ES-I3 (cell line): Measurements from ENCODE around the gene NCOA4.
"Not testable (repeated sequence)": the region's sequence is repeated elsewhere in the genome, so short reads cannot be mapped to it uniquely, and the experiment has no call there.

Experiments
- H3K36me3 ChIP-seq: 2 replicates; pipeline ENCODE4 v1.6.1; 2013; ENCODE audit warnings: mild to moderate bottlenecking, low read length, control low read depth, moderate library complexity; ENCODE audit not compliant: insufficient read depth
- H3K4me1 ChIP-seq: 2 replicates; pipeline ENCODE4 v1.6.1; 2013; ENCODE audit warnings: mild to moderate bottlenecking, control low read depth, low read length; ENCODE audit not compliant: insufficient read depth
- H3K9ac ChIP-seq: 2 replicates; pipeline ENCODE4 v1.6.1; 2013; ENCODE audit warnings: low read depth, mild to moderate bottlenecking, low read length, moderate library complexity
- H3K9me3 ChIP-seq: 2 replicates; pipeline ENCODE4 v1.6.1; 2013; ENCODE audit warnings: mild to moderate bottlenecking, low read length, moderate library complexity; ENCODE audit not compliant: control insufficient read depth, insufficient read depth

The NCOA4 gene

GRCh38 chr10:46001187-46001756 is 29.2 kb downstream of the NCOA4 start:
- peaks cover 11% of the 10 kb centered on the region; the same call in 1 of the 2 replicates for H3K4me1 ChIP-seq
- H3K9ac ChIP-seq, result no peak overlapping the region
- peaks cover 32% of the 10 kb centered on the region for H3K36me3 ChIP-seq

DNA sequence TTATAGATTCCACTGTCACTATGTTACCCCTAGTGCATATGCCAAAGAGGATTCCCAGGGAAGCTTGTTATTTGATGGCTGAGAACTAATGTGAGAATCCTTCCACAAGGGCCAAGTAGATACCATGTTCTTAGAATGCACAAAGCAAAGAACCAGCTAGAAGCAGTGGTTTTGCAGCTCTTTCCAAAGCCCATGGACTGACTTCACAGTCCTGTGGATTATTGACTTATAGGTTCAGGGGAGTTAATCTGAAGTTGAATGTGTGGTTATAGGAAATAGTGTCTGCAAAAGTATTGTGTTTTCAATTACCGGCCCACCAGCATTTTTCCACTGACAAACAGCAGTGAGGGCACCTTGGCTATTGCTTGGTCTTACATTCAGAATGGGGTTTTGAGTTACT is 29.9 kb downstream of the NCOA4 start:
- H3K36me3 ChIP-seq, result peaks cover 29% of the 10 kb centered on the region

More at GRCh38 chr10:46001187-46001756, 29.2 kb downstream of the NCOA4 start:
- no peaks in the 10 kb centered on the region for H3K9me3 ChIP-seq

DNA sequence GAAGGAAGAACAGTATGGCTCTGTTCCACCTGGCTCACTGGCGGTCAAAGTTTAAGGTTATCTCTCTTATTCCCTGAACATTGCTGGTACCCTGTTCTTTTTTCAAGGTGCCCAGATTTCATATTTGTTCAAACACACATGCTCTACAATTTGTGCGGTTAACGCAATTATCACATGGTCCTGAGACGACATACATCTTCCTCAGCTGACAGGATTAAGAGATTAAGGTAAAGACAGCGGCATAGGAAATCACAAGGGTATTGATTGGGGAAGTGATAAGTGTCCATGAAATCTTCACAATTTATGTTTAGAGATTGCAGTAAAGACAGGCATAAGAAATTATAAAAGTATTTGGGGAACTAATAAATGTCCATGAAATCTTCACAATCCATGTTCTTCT is 30.5 kb downstream of the NCOA4 start:
- not testable (repeated sequence) for H3K9me3 ChIP-seq, H3K9ac ChIP-seq
- peaks cover 25% of the 10 kb centered on the region for H3K36me3 ChIP-seq
- H3K4me1 ChIP-seq, result peaks cover 11% of the 10 kb centered on the region; the same call in 1 of the 2 replicates

More for the DNA sequence above, 29.9 kb downstream of the NCOA4 start:
- H3K9ac ChIP-seq, result no peak overlapping the region
- H3K9me3 ChIP-seq, result no peaks in the 10 kb centered on the region
- peaks cover 11% of the 10 kb centered on the region; the same call in 1 of the 2 replicates for H3K4me1 ChIP-seq

DNA sequence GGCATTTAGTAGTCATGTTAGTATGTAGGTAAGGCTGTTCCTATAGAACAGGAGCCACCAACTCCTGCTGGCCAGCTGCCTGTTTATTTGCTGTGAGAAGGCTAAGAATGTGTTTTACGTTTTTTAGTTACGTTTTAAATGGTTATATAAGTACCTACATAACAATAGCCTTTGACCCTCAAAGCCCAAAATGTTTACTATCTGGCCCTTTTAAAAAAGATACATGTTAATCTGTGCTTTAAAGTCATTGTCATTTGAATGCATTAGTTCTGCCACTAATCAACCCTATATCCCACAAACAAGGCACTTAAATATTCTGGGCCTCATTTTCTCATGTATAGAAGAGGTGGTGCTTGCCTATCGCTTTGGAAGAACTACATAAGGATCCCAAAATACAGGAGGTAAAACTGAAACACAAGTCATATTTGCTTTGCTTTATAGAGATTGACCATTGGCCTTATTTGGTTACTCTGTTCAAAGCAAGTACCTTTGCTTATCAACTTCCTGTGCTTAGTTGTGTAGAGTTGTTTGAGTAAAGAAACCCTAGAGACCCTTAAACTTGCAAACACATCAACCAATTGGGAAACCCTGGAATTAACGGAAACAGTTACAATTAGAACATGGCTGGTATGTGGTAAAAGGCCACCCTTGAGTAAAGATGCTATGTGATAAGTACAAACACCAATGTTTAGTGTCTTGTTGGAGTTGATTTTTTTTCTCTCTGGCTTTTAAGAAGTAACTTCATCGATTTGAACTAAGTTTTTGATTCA is 32.2 kb downstream of the NCOA4 start:
- H3K4me1 ChIP-seq, result peaks cover 11% of the 10 kb centered on the region; the same call in 1 of the 2 replicates
- peaks cover 20% of the 10 kb centered on the region for H3K36me3 ChIP-seq
- H3K9ac ChIP-seq, result no peak overlapping the region
- no peaks in the 10 kb centered on the region for H3K9me3 ChIP-seq

DNA sequence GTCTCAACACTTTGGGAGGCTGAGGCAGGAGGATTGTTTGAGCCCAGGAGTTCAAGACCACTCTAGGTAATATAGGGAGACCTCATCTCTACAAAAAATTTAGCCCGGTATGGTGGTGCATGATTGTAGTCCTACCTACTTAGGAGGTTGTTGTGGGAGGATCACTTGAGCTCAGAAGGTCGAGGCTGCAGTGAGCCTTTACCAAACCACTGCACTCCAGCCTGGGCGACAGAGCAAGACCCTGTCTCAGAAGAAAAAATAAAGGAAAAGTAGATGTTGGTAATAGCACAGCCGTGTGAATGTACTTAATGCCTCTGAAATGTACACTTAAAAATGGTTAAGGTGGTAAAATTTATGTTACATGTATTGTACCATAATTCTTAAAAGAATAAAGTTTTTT is 32.9 kb downstream of the NCOA4 start:
- H3K4me1 ChIP-seq, result peaks cover 11% of the 10 kb centered on the region; the same call in 1 of the 2 replicates
- no peaks in the 10 kb centered on the region for H3K9me3 ChIP-seq
- H3K9ac ChIP-seq, result no peak overlapping the region
- peaks cover 16% of the 10 kb centered on the region for H3K36me3 ChIP-seq

DNA sequence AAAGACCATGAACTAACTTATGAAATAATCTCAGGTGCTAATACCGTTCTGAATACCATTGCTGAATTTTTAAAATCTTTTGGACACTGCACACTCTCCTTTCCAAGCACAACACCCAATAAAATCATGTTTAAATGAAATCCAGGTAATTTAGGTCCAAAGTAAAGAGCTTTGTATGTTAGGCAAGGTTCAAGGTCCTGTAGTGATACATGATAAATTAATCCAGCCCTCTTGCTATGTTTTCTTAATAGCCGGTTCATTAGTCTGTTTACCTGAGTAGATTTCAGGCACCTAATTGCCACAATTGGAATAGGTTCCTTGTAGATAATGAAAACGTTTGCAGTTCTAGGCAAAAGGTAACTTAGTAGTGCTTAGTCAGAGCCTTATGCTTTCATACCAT is 44.8 kb downstream of the NCOA4 start:
- not testable (repeated sequence) for H3K9me3 ChIP-seq, H3K9ac ChIP-seq, H3K36me3 ChIP-seq, H3K4me1 ChIP-seq

DNA sequence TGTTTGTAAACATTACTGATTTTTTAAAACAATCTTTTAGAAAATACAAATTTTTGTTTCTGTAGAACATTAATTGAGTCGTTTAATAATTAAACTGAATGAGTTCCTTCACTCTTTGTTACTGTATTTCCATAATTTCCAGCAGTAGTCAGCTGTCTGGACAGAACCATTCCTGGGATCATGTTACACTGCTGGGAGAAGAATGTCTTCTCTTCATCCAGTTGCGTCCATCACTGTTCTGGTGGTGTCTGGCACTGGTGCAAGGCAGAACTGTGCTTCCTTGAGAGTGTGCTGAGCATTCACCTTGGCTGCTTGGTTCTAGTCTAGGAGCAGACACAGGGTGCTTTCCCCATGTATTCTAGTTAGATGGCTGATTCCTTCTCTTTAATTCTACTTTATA is 46.0 kb downstream of the NCOA4 start:
- H3K9ac ChIP-seq, H3K9me3 ChIP-seq, H3K36me3 ChIP-seq, H3K4me1 ChIP-seq: not testable (repeated sequence)

- not testable (repeated sequence) for H3K36me3 ChIP-seq, H3K9me3 ChIP-seq, H3K9ac ChIP-seq, H3K4me1 ChIP-seq
Observed at GRCh38 chr10:45983538-45984186, 46.8 kb downstream of the NCOA4 start.

GRCh38 chr10:45981367-45981766 is 49.1 kb downstream of the NCOA4 start:
- H3K9me3 ChIP-seq, H3K4me1 ChIP-seq, H3K9ac ChIP-seq, H3K36me3 ChIP-seq: not testable (repeated sequence)

GRCh38 chr10:45978554-45978953 is 51.9 kb downstream of the NCOA4 start:
- H3K4me1 ChIP-seq, H3K9me3 ChIP-seq, H3K9ac ChIP-seq, H3K36me3 ChIP-seq: not testable (repeated sequence)

GRCh38 chr10:45974041-45974440 is 56.4 kb downstream of the NCOA4 start:
- H3K9me3 ChIP-seq, H3K9ac ChIP-seq, H3K36me3 ChIP-seq, H3K4me1 ChIP-seq: not testable (repeated sequence)

DNA sequence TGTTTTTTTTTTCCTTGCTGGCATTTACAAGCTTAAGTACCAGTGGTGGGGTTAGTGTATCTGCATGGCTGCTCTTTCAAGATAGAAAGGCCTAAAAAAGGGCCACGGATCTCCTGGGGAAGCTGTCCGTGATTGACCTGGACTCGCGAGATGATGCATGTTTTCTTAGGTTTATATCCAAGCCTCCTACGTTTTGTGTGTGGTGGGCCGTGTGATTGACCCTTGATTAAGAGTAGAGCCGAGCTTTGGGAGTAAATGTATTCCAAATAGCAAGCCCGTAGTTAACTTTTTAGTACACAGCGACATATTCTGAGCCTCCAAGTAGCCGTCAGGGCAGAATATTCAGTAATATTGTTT is 57.6 kb downstream of the NCOA4 start:
- H3K36me3 ChIP-seq, H3K4me1 ChIP-seq, H3K9me3 ChIP-seq: not testable (repeated sequence)
- H3K9ac ChIP-seq, result peak overlapping the region; percentile 86

GRCh38 chr10:45972106-45972812 is 58.2 kb downstream of the NCOA4 start, which contains the start of gene TIMM23:
Gene TIMM23, plus strand, starts transcription at chr10:45972489. Its CDS starts 136 bp downstream, at chr10:45972625.
- not testable (repeated sequence) for H3K36me3 ChIP-seq, H3K4me1 ChIP-seq, H3K9me3 ChIP-seq
- H3K9ac ChIP-seq, result peak within 1 kb of the TSS; percentile 86

- H3K36me3 ChIP-seq, H3K4me1 ChIP-seq: not testable (repeated sequence)
- peak overlapping the region; percentile 86 for H3K9ac ChIP-seq
Observed at GRCh38 chr10:45971742-45972105, 58.7 kb downstream of the NCOA4 start.

More at GRCh38 chr10:45971742-45972105, 58.7 kb downstream of the NCOA4 start:
- H3K9me3 ChIP-seq, result not testable (repeated sequence)
